Fibroblast of pulmonary artery (primary cell): ENCODE measurements around the gene CD55.
A peak's percentile ranks its signal among the peaks of the same experiment; 100 is the strongest.

Experiments
- DNase-seq: peaks from one replicate; pipeline ENCODE4 v3.0.0-alpha.2; 2010; ENCODE audit warnings: low read depth
- H3K4me3 ChIP-seq: replicated peaks from 2 replicates; pipeline ENCODE4 v1.5.1; 2011; ENCODE audit warnings: low read depth, mild to moderate bottlenecking, control low read depth, low read length, moderate library complexity
- CTCF ChIP-seq: IDR thresholded peaks from 2 replicates; pipeline ENCODE4 v1.5.1; 2011; ENCODE audit warnings: mild to moderate bottlenecking, control low read depth, low read length, inconsistent platforms; ENCODE audit errors: missing control alignments

CD55 gene

DNA sequence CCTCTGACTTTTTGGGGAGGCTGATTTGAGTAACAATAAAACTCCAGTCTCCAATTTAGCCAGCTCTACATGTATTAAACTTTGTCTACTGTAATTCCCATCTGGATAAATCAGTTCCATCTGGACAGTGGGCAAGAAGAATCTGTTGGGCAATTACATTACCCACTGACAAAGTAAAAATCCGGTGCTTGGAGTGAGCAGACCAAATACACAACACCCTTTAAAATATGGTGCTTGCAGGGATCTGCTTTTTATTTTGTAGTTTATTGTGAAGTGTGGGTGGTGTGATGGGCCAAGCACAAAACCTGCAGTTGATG, 8.9 kb upstream of the CD55 start:
- no peak overlapping the region for H3K4me3 ChIP-seq
- no peak for TF ChIP-seq CTCF
- no peak for DNase-seq

DNA sequence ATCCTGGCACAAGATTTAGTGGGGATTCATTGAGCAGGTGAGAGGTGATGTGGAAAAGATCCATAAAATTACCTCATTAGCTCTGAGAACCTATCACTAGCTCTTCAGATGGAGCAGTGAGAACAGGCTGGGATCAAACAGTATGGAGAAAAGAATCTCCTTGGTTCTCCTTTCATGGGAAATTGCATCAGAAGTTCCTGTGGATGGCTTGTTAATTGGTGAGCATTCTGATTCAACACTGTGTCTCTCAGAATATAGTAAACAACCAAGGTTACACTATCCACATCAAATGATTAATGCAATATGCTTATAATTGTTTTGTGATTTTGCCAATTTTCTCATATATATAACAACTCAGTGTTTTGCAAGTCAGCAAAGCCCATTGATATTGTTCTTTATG, 8.3 kb upstream of the CD55 start:
- no peak for DNase-seq
- H3K4me3 ChIP-seq = no peak overlapping the region
- TF ChIP-seq CTCF = no peak

DNA sequence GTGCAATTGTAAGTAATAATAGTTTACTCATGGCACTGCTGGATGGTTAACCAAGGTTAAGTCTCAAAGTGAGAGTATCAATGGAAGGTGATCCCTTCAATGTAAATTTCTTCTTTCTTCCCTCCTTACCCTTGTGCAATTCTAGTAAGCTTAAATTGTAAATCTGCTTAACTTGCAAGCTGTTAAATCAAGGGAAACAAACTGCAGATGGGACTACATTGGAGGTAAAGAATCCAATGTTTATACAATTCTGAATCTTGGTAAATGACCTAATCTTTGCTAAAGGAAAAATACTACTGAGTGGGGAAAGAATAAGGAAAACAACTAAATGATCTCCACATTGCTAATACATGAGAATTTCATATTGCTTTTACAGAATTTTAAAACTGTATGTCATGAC, 6.7 kb upstream of the CD55 start:
- DNase-seq = no peak
- H3K4me3 ChIP-seq = no peak overlapping the region
- no peak for TF ChIP-seq CTCF

GRCh38 chr1:207315435-207315834, 6.0 kb upstream of the CD55 start:
- TF ChIP-seq CTCF = no peak
- no peak overlapping the region for H3K4me3 ChIP-seq
- no peak for DNase-seq

GRCh38 chr1:207316141-207316540, 5.3 kb upstream of the CD55 start:
- no peak for DNase-seq
- H3K4me3 ChIP-seq = no peak overlapping the region
- TF ChIP-seq CTCF = no peak

DNA sequence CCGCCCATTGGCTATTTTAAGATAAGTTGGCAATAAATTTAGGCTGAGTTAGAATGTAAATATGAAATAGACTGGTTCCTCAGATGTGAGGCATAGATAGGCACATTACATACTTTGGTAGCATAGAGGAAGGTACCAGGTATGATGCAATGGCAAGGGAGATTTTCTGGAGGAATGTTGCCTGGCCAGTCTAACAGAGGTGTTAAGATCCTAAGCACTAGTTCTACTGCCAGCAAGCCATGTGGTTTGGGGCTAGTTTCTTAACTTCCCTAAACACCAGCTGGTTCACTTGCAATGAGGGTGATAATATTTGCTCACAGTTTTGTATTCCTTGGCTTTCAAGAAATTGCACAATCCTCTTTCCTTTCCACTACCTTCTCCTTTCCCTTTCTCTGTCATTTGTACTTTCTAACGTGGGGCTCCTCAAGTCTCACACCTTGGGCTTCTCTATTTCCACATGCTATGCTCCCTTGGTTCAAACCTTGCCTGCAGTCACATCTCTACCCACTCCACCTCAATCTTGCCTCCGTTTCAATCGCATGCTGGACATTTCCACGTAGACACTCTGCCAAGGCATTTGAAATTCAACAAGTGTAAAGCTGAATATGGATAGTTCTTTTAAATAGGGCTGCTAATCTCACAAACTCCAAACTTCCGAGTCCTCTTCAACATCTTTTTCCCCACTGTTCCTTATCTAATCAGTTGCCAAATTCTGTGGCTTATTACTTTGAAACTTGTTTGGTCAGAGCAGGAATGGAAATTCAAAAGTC, 4.7 kb upstream of the CD55 start:
- H3K4me3 ChIP-seq = no peak overlapping the region
- DNase-seq = peak; percentile 21
- TF ChIP-seq CTCF = no peak

DNA sequence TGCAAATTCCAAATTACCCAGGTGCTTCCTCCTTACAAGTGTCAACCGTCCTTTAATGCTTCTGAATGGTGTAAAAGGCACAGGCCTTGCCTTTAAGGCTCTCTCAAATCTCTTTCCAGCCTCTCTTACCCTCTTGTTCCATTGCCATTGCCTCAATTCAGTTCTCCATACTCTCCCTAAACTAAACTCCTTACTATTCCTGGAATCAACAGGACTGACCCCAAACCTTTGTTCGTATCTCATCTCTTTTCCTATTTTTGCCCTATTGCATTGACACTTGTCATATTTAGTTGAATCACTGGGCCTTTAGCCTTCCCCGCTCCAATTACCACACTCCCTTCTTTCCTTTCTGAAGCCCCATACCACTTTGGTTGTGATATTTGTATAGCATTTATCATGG, 3.9 kb upstream of the CD55 start:
- DNase-seq = no peak
- TF ChIP-seq CTCF = no peak
- H3K4me3 ChIP-seq = no peak overlapping the region
